Ovary (tissue), 3 donors: ENCODE measurements around the gene RIN3.
"Not testable (repeated sequence)": the region's sequence is repeated elsewhere in the genome, so short reads cannot be mapped to it uniquely, and the experiment has no call there.

ENCODE experiments used
- CTCF ChIP-seq, 3 donors: fragments of 450-650 bp in 2 of 3; fragments of 200-600 bp in 1 of 3; IDR thresholded peaks; one replicate each; pipeline versions ENCODE4 v1.5.1 to v1.8.0; 2016 to 2022; ENCODE audit warnings: antibody characterized with exemption in 3 of 3, mild to moderate bottlenecking in 1 of 3
- EP300 ChIP-seq: sonication (generic); formaldehyde crosslinking; IDR thresholded peaks from one replicate; pipeline ENCODE4 v1.6.1; 2017; ENCODE audit warnings: antibody characterized with exemption
- POLR2A ChIP-seq: fragments of 450-650 bp; IDR thresholded peaks from one replicate; pipeline ENCODE4 v1.6.1; 2017; ENCODE audit warnings: antibody characterized with exemption, mild to moderate bottlenecking, moderate library complexity
- donor health status: DM: no; HTN: no; CAD: no.

DNA sequence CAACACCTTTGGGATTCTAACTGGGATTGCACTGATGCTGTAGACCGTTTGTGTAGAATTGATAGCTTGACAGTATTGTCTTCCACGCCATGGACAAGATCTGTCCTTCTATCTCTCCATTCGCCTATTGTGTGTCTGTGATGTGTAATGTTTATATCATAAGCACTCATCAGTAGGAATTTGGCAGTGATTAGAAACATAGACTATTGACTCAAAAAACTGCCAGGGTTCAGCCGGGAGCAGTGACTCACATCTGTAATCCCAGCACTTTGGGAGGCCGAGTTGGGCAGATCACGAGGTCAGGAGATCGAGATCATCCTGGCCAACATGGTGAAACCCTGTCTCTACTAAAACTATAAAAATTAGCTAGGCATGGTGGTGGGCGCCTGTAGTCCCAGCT, 22.6 kb downstream of the RIN3 start:
- not testable (repeated sequence) for TF ChIP-seq CTCF (IDR thresholded peaks at IDR 0.05); POLR2A; EP300
